Activated CD8-positive, alpha-beta T cell treated with anti-CD3 and anti-CD28 coated beads for 36 hours (primary cell): ENCODE results near the gene B3GNT9. TPM values are rescaled to one million over a fixed set of nuclear protein-coding genes. Genes with fewer than 3 reads are reported as not detected.

Experiments used
- ATAC-seq: fragments of 200-7000 bp; cut with Tn5 transposase; one replicate; pipeline ENCODE4 v1.10.0; 2021; ENCODE audit warnings: mild to moderate bottlenecking, moderate library complexity
- CTCF ChIA-PET: fragments of 350-600 bp; sonication (Branson Sonifier 250); formaldehyde crosslinking; loops from one replicate; lab custom pipeline; 2021; ENCODE audit warnings: antibody characterized with exemption; lab: Charles Lee
- POLR2A ChIA-PET: fragments of 350-600 bp; sonication (Branson Sonifier 250); formaldehyde crosslinking; loops from one replicate; lab custom pipeline; 2021; ENCODE audit warnings: antibody characterized with exemption; lab: Charles Lee
- DNase-seq: peaks from one replicate; pipeline ENCODE4 v3.0.0-alpha.2; 2020
- H3K27ac Mint-ChIP-seq: one replicate; pipeline ENCODE4 v1.8.0; 2021; ENCODE audit warnings: mild to moderate bottlenecking, mixed read lengths
- H3K27me3 Mint-ChIP-seq: one replicate; pipeline ENCODE4 v1.8.0; 2021; ENCODE audit warnings: mixed read lengths
- H3K36me3 Mint-ChIP-seq: one replicate; pipeline ENCODE4 v1.8.0; 2021; ENCODE audit warnings: low read depth, mixed read lengths
- H3K4me1 Mint-ChIP-seq: one replicate; pipeline ENCODE4 v1.8.0; 2021; ENCODE audit warnings: low read depth, mixed read lengths
- H3K4me3 Mint-ChIP-seq: one replicate; pipeline ENCODE4 v1.8.0; 2021; ENCODE audit warnings: mild to moderate bottlenecking, moderate library complexity, mixed read lengths
- H3K9me3 Mint-ChIP-seq: one replicate; pipeline ENCODE4 v1.8.0; 2021; ENCODE audit warnings: mixed read lengths
- intact Hi-C: fragments of 100-400 bp; cut with micrococcal nuclease; formaldehyde crosslinking; loops from one replicate; pipeline ENCODE4 v1.10.0; 2022
- total RNA-seq, 2 experiments: library from RNA; stranded (reverse); gene quantifications; one replicate each; pipeline ENCODE4 v1.2.3, GENCODE V29; 2021
- TF ChIP-seq, protein P1 (sequence below): fragments of 200-600 bp; IDR thresholded peaks from one replicate; pipeline ENCODE4 v1.8.0; 2022; ENCODE audit warnings: antibody characterized with exemption, mild to moderate bottlenecking

B3GNT9 gene
- total RNA-seq, 2 experiments from 2014 or later, result 2.1 to 2.5 TPM

DNA sequence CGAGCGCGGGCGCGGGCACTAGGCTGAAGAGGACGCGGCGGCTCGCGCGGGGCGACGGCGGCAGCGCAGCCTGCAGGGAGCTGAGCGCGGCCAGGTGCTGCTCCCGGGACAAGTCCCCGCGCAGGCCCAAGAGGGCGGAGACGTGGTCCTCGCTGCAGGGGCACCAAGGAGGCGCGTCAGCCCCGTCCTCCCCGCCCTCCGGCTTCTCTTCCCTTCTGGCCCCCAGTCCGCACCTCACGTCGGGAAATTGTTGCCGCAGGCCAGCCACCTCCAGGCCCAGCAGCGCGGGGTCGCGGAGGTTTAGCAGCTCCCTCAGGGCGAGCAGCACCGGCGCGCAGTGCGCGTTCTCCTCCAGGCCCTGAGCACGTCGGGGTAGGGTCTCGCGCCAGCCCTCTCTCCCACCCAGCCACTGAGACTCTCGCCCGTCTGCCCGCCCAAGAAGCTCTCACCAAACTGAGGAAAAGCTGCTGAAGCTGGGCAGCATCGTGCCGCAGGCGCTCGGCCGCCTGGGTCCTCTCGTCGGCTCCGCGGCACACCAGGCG lies 33.7 kb upstream of the B3GNT9 start:
- Mint-ChIP-seq H3K4me3 (peak overlapping the region; percentile 66), H3K9me3 (no peaks in the 10 kb centered on the region), H3K4me1 (peaks cover 10% of the 10 kb centered on the region), H3K27ac (no peak overlapping the region), H3K36me3 (no peaks in the 10 kb centered on the region), H3K27me3 (peaks cover 13% of the 10 kb centered on the region)
- ATAC-seq (no peak), DNase-seq (no peak)
- intact Hi-C loops, result loop anchor here (10.0 kb wide), 1 partner anchor 210 kb away; no protein-coding TSS in a partner anchor
- ChIA-PET POLR2A (interaction anchor here (0.6 to 2.0 kb wide), 9 partner anchors 9 to 220 kb away, joined by 3 to 13 read pairs (median 4); partner anchors contain the start of genes FBXL8, PHAF1, TMEM208 and TRADD), CTCF (interaction anchor here (0.8 to 7.1 kb wide), 32 partner anchors 9 to 244 kb away, joined by 3 to 71 read pairs (median 4); partner anchors contain the start of genes CES3, FBXL8, FHOD1 and NOL3)
- TF ChIP-seq, protein P1, sequence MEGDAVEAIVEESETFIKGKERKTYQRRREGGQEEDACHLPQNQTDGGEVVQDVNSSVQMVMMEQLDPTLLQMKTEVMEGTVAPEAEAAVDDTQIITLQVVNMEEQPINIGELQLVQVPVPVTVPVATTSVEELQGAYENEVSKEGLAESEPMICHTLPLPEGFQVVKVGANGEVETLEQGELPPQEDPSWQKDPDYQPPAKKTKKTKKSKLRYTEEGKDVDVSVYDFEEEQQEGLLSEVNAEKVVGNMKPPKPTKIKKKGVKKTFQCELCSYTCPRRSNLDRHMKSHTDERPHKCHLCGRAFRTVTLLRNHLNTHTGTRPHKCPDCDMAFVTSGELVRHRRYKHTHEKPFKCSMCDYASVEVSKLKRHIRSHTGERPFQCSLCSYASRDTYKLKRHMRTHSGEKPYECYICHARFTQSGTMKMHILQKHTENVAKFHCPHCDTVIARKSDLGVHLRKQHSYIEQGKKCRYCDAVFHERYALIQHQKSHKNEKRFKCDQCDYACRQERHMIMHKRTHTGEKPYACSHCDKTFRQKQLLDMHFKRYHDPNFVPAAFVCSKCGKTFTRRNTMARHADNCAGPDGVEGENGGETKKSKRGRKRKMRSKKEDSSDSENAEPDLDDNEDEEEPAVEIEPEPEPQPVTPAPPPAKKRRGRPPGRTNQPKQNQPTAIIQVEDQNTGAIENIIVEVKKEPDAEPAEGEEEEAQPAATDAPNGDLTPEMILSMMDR, result no peak

DNA sequence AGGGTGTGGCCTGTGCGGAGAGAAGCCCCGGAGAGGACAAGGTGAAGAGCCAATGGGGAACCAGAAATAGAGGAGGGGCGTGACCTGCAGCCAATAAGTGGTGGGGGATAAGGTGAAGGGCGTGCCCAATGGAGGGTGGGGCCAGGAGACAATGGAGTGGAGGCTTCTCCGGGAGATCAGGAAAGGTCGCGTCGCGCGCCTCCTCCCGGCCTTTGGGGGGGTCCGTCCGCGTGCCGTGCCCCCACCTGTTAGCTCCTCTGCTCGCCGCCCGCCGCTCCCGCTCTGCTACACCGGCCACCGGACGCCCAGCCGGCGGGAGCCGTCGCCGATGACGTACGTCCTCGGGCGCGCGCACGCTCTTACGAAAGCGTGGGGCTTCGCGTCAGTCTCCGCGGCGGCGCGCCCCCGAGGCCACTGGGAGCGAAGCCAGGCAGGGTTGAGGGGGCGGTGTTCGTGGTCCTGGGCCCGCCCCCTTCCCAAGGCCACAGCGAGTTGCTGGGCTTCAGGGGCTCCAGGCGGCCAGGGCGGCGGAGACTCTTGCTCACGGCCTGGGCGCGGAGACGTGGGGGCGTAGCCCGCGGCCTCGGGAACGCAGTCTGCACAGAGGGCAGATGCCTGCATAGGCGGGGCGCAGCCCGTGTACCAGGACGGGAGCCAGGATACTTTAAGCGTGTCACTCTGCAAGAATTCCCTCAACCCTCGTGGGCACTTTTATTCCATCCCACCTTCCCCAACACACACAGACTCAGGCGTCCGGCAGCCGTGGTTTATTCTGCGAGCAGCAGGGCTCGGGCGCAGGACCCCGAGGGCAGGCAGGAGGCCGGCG lies 33.0 kb upstream of the B3GNT9 start, which contains the start of gene MATCAP1:
Gene MATCAP1 (minus strand): TSS at position 337 of the 826 bp plus-strand sequence. CDS start 3,353 bp downstream, outside the sequence.
- H3K27ac Mint-ChIP-seq, result no peak within 1 kb of the TSS
- H3K4me3 Mint-ChIP-seq, result peak within 1 kb of the TSS; percentile 66
- ATAC-seq, result peak; percentile 97
- CTCF ChIA-PET, result interaction anchor here (0.9 to 7.1 kb wide), 14 partner anchors 9 to 231 kb away, joined by 3 to 71 read pairs (median 11); partner anchors contain the start of genes FBXL8, NOL3, TMEM208 and TRADD
- POLR2A ChIA-PET, result interaction anchor here (1.0 to 2.0 kb wide), 3 partner anchors 9 to 74 kb away, joined by 3 to 13 read pairs (median 4); partner anchors contain the start of gene PHAF1
- intact Hi-C loops, result loop anchor here (10.0 kb wide), 1 partner anchor 209 kb away; no protein-coding TSS in a partner anchor
- TF ChIP-seq, protein P1, result no peak
- peaks cover 3% of the 10 kb centered on the region for H3K36me3 Mint-ChIP-seq
- H3K9me3 Mint-ChIP-seq, result no peaks in the 10 kb centered on the region
- H3K27me3 Mint-ChIP-seq, result peaks cover 20% of the 10 kb centered on the region
- DNase-seq, result peak; percentile 97
- H3K4me1 Mint-ChIP-seq, result peaks cover 16% of the 10 kb centered on the region

DNA sequence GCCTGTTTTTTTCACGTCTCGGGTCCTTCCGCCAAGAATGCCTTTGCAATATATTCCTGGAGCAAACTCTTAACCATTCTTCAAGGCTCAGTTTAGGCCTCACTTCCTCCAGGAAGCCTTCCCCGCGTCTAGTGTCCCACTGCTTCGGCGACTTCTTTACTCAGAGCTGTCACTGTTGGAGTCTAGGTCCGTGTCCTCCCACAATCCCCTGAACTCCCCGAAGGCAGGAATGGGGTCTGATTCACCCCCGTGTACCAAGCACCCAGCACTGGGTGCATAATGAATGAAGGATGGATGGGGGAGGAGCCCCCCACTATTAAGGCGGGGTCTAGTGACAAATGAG lies 32.5 kb upstream of the B3GNT9 start:
- H3K27ac Mint-ChIP-seq, result no peak overlapping the region
- no peaks in the 10 kb centered on the region for H3K9me3 Mint-ChIP-seq
- peaks cover 5% of the 10 kb centered on the region for H3K36me3 Mint-ChIP-seq
- ATAC-seq, result no peak
- H3K27me3 Mint-ChIP-seq, result peaks cover 24% of the 10 kb centered on the region
- H3K4me1 Mint-ChIP-seq, result peaks cover 20% of the 10 kb centered on the region
- no peak for DNase-seq
- TF ChIP-seq, protein P1, result no peak
- no peak overlapping the region for H3K4me3 Mint-ChIP-seq
- intact Hi-C loops, result loop anchor here (10.0 kb wide), 1 partner anchor 208 kb away; no protein-coding TSS in a partner anchor
- CTCF ChIA-PET, result interaction anchor here (1.5 to 7.1 kb wide), 5 partner anchors 14 to 206 kb away, joined by 7 to 71 read pairs (median 10); partner anchors contain the start of gene NOL3
- POLR2A ChIA-PET, result interaction anchor here (1.0 to 2.0 kb wide), 3 partner anchors 8 to 58 kb away, joined by 3 to 13 read pairs (median 4); no protein-coding TSS in a partner anchor

DNA sequence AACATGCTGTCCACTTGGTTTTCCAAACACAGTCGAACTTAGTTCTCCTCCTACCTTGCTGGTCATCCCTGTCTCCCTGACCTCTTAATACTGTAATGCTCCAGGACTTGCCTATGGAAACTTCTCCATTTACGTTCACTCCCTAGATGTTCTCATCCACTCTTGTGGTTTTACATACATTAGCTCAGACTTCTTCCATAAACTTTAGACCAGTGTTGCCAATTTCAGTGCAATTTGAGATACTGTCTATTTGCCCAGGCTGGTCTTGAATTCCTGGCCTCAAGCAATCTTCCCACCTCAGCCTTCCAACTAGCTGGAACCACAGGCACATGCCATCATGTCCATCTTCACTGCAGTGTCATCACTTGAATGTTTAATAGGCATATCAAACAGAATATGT lies 31.5 kb upstream of the B3GNT9 start:
- Mint-ChIP-seq H3K36me3 (peaks cover 5% of the 10 kb centered on the region), H3K27ac (no peak overlapping the region), H3K27me3 (peaks cover 31% of the 10 kb centered on the region), H3K9me3 (no peaks in the 10 kb centered on the region), H3K4me1 (peaks cover 26% of the 10 kb centered on the region), H3K4me3 (no peak overlapping the region)
- DNase-seq (no peak), ATAC-seq (no peak)
- ChIA-PET CTCF (interaction anchor here (1.1 to 7.1 kb wide), 6 partner anchors 13 to 217 kb away, joined by 3 to 71 read pairs (median 8); partner anchors contain the start of gene NOL3), POLR2A (interaction anchor here (1.1 to 2.0 kb wide), 2 partner anchors 7 to 24 kb away, joined by 4 to 13 read pairs; no protein-coding TSS in a partner anchor)
- intact Hi-C loops, result loop anchor here (10.0 kb wide), 1 partner anchor 207 kb away; no protein-coding TSS in a partner anchor
- TF ChIP-seq, protein P1, result no peak
